ENCODE results near the gene ATXN1. TPM values are rescaled to one million over a fixed set of nuclear protein-coding genes. Genes with fewer than 3 reads are reported as not detected.

The ATXN1 gene
- total and polyA plus RNA-seq, 2 of the 8 experiments (the other 6 are each of a cell fraction or from before 2014, with no cell fraction given), result 1.6 to 4.0 TPM

DNA sequence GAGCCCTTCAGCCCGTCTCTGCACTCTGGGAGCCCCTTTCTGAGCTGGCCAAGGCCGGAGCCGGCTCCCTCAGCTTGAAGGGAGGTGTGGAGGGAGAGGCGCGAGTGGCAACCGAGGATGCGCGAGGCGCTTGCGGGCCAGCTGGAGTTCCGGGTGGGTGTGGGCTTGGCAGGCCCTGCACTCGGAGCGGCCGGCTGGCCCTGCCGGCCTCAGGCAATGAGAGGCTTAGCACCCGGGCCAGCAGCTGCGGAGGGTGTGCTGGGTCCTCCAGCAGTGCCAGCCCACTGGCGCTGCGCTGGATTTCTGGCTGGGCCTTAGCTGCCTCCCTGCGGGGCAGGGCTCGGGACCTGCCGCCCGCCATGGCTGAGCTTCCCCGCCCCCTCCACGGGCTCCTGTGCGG lies 473.1 kb downstream of the ATXN1 start:
- Histone ChIP-seq H3K23ac (ENCODE audit: insufficient read length) (no peak overlapping the region), H3K9me3 (ENCODE audit: insufficient read depth in 2 of 2, low read depth in 1 of 2, low read length in 1 of 2) (no peaks in the 10 kb centered on the region; a peak in 1 of 4 replicates), H4K91ac (replicated peaks; ENCODE audit: insufficient read length, low read length) (no peak overlapping the region), H3K56ac (replicated peaks; ENCODE audit: insufficient read length, low read depth, low read length) (no peak overlapping the region), H2AK5ac (ENCODE audit: low read depth, low read length) (no peak overlapping the region), H3K36me3 (ENCODE audit: control insufficient read depth in 2 of 4, insufficient read depth in 4 of 4, low read length in 3 of 4) (no peaks in the 10 kb centered on the region), H3K4me1 (replicated peaks in 1 of 4; ENCODE audit: control insufficient read depth in 3 of 4, insufficient read depth in 4 of 4, low read length in 3 of 4) (0 out of 7 replicates have a peak, but pooled peaks cover 0 to 2% (median 0%) of the 10 kb centered on the region in 4 experiments), H3K79me1 (ENCODE audit: low read depth, low read length) (no peaks in the 10 kb centered on the region), H2AFZ (ENCODE audit: low read length) (no peak overlapping the region), H4K5ac (ENCODE audit: insufficient read length, low read depth, low read length) (no peak overlapping the region), H3K79me2 (ENCODE audit: control insufficient read depth in 1 of 2, insufficient read depth in 2 of 2, low read length in 2 of 2) (no peaks in the 10 kb centered on the region), H2BK120ac (replicated peaks; ENCODE audit: low read depth, low read length) (no peak overlapping the region), H3K14ac (ENCODE audit: insufficient read length) (no peak overlapping the region), H3K27ac (ENCODE audit: low read depth, low read length) (no peak overlapping the region), H3K4ac (replicated peaks; ENCODE audit: insufficient read length, low read depth, low read length) (no peak overlapping the region), H2BK20ac (ENCODE audit: low read length) (no peak overlapping the region), H3K9ac (replicated peaks in 1 of 4; ENCODE audit: extremely low read depth in 1 of 4, low read depth in 3 of 4, low read length in 3 of 4) (no peak overlapping the region), H4K20me1 (replicated peaks in 1 of 2; ENCODE audit: control insufficient read depth in 1 of 2, insufficient read depth in 2 of 2, low read length in 2 of 2) (no peaks in the 10 kb centered on the region), H3K18ac (ENCODE audit: extremely low read depth, low read length) (no peak overlapping the region), H3K4me3 (ENCODE audit: extremely low read depth in 1 of 4, insufficient read depth in 2 of 4, low read depth in 3 of 4, low read length in 4 of 4) (no peak overlapping the region), H2BK5ac (ENCODE audit: low read depth, low read length) (no peak overlapping the region), H4K8ac (ENCODE audit: extremely low read depth, insufficient read depth, low read length) (no peak overlapping the region), H2BK15ac (ENCODE audit: low read length) (no peak overlapping the region), H3K23me2 (ENCODE audit: low read depth, low read length) (no peaks in the 10 kb centered on the region), H3K4me2 (ENCODE audit: insufficient read depth in 1 of 2, low read depth in 2 of 2, low read length in 2 of 2) (no peak overlapping the region), H3K27me3 (replicated peaks in 1 of 4; ENCODE audit: control insufficient read depth in 3 of 4, extremely low read depth in 1 of 4, insufficient read depth in 3 of 4, low read length in 3 of 4) (no peaks in the 10 kb centered on the region), H2BK12ac (ENCODE audit: low read depth, low read length) (no peak overlapping the region)
- no peak for DNase-seq (ENCODE audit: low read depth in 1 of 2, low spot score in 2 of 2)
- ChIA-PET CTCF (ENCODE audit: partially characterized antibody) (interaction anchor here (0.8 to 1.6 kb wide), 6 partner anchors 8 to 59 kb away, joined by 3 to 6 read pairs (median 4); no protein-coding TSS in a partner anchor), POLR2A (ENCODE audit: partially characterized antibody) (no interaction called here)
- WGBS, 2 experiments (ENCODE audit: extremely low coverage in 1 of 2, insufficient coverage in 1 of 2, insufficient read length in 1 of 2, insufficient replicate concordance in 2 of 2, low coverage in 1 of 2, low lambda C conversion rate in 2 of 2, missing lambda C conversion rate in 1 of 2), result 90% methylated on average over 17 of the region's 26 CpGs; no CpG with 5 or more reads in 1 of the 2 experiments
- no peak for FAIRE-seq
- TF ChIP-seq RBBP5 (IDR thresholded peaks at IDR 0.05; ENCODE audit: borderline replicate concordance, low read depth, low read length) (no peak), NANOG (IDR thresholded peaks at IDR 0.05; ENCODE audit: insufficient read depth, low read depth, low read length, poor library complexity, severe bottlenecking) (no peak), FOSL1 (IDR thresholded peaks at IDR 0.05; ENCODE audit: insufficient read depth, low read depth, low read length) (no peak), BCL11A (IDR thresholded peaks at IDR 0.05; ENCODE audit: low read depth in 2 of 2, low read length in 2 of 2) (no peak), SP2 (IDR thresholded peaks at IDR 0.05; ENCODE audit: low read length) (no peak), JUND (IDR thresholded peaks at IDR 0.05; ENCODE audit: low read length) (no peak), YY1 (IDR thresholded peaks at IDR 0.05; ENCODE audit: low read depth, low read length) (no peak), ZNF274 (IDR thresholded peaks at IDR 0.05; ENCODE audit: borderline replicate concordance, extremely low read depth, low read length) (no peak), SUZ12 (IDR thresholded peaks at IDR 0.05; ENCODE audit: low read length) (no peak), CEBPB (IDR thresholded peaks at IDR 0.05; ENCODE audit: low read depth, low read length) (no peak), EZH2 (IDR thresholded peaks at IDR 0.05; ENCODE audit: low read depth, low read length, severe bottlenecking) (no peak), TEAD4 (IDR thresholded peaks at IDR 0.05; ENCODE audit: low read depth, low read length) (no peak)
- TF ChIP-seq, protein P1, sequence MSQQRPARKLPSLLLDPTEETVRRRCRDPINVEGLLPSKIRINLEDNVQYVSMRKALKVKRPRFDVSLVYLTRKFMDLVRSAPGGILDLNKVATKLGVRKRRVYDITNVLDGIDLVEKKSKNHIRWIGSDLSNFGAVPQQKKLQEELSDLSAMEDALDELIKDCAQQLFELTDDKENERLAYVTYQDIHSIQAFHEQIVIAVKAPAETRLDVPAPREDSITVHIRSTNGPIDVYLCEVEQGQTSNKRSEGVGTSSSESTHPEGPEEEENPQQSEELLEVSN (IDR thresholded peaks at IDR 0.05), result no peak
- TF ChIP-seq, protein P2, sequence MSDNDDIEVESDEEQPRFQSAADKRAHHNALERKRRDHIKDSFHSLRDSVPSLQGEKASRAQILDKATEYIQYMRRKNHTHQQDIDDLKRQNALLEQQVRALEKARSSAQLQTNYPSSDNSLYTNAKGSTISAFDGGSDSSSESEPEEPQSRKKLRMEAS (IDR thresholded peaks at IDR 0.05), result no peak
